Measurements from ENCODE around the gene CCDC106.

- TF ChIP-seq ZNF211 (tag by site-specific recombination; IDR thresholded peaks at IDR 0.05; ENCODE audit: low read depth) (no peak), ZNF76 (tag by site-specific recombination; IDR thresholded peaks at IDR 0.05; ENCODE audit: borderline replicate concordance, low read depth) (no peak; the same call in 1 of the 2 replicates), CTCF (tag by site-specific recombination; IDR thresholded peaks at IDR 0.05) (peak; percentile 95), ZNF248 (tag by site-specific recombination; IDR thresholded peaks at IDR 0.05) (no peak), REST (tag by site-specific recombination; IDR thresholded peaks at IDR 0.05) (no peak), ZFP37 (tag by site-specific recombination; IDR thresholded peaks at IDR 0.05) (no peak; the same call in 1 of the 2 replicates), KLF1 (tag by site-specific recombination; IDR thresholded peaks at IDR 0.05) (no peak; the same call in 1 of the 2 replicates), ZNF580 (tag by site-specific recombination; IDR thresholded peaks at IDR 0.05) (no peak), ATF2 (tag by site-specific recombination; IDR thresholded peaks at IDR 0.05; ENCODE audit: low read depth) (no peak)
Observed at GRCh38 chr19:55605637-55606470, 42.2 kb upstream of the CCDC106 start, which contains the start of gene ZNF865.
